ENCODE results near the gene DGKD. TPM values are rescaled to one million over a fixed set of nuclear protein-coding genes. Genes with fewer than 3 reads are reported as not detected.
"Not testable (repeated sequence)": the region's sequence is repeated elsewhere in the genome, so short reads cannot be mapped to it uniquely, and the experiment has no call there.

DGKD gene
- total RNA-seq, 1 donor from 2014 or later, result 18.8 TPM

DNA sequence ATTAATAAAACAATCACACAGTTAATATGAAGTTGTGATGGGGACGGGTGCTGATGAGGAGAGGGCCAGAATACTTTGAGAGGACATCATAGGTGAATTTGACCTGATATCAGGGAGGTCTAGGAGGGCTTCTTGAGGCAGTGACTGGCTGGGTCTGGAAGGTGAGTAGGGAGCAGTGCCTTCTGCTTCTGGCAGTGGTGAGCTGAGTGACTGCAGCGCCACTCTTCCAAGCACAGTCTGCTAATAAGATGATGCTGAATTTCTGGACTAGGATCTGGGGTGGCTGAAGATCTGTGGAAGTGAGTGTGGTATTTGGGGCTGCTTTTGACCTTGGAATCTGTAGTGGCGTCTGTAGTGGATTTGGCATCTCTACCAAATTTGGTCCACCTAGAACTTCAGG lies 5.5 kb downstream of the DGKD start:
- no peak for DNase-seq (ENCODE audit: low spot score)

DNA sequence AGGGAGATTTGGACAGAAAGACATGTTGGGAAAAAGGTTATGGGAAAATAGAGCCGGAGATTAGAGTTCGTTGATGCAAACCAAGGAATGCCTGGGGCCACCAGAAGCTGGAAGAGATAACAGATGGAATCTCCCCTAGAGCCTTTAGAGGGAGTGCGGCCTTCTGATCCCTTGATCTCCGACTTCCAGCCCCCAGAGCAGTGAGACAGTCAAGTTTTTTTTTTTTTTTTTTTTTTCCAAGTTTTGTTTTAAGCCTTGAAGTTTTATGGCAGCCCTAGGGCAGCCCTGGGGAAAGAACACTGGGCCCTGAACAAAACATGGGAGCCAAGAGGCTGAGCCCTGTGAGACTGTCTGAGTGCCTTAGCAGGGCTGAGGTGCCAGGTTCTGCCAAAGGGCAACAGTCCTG lies 6.5 kb downstream of the DGKD start:
- peak; percentile 93 for DNase-seq (ENCODE audit: low spot score)

DNA sequence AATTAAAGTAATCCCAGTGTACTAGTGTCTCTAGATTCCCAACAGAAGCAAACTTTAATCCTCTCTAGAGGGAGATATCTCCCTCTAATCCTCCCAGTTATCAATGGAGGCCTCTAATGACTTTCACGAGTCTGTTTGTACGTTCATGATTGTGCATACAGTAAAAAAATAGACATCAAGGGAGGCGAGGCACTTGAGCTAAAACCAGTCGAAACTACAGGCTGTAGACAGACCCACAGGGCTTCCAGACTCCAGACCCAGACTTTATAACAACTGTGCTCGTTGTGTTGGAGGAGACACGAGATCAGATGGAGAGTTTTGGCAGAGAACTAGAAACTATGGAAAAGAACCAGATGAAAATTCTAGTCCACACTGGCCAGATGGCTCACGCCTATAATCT lies 7.0 kb downstream of the DGKD start:
- DNase-seq (ENCODE audit: low spot score), result peak; percentile 71

DNA sequence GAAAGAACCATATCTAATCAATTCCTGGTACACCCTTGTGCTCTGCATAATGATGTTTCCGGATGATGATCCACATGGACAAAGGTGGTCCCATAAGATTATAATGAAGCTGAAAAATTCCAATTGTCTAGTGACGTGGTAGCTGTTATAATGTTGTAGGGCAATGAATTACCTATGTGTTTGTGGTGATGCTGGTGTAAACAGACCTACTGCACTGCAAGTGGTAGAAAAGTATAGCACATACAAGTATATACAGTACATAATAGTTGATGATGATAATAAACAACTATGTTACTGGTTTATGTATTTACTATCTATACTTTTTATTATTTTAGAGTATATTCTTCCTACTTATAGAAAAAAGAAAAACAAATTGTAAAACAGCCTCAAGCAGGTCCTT lies 8.4 kb downstream of the DGKD start:
- DNase-seq (ENCODE audit: low spot score), result no peak

DNA sequence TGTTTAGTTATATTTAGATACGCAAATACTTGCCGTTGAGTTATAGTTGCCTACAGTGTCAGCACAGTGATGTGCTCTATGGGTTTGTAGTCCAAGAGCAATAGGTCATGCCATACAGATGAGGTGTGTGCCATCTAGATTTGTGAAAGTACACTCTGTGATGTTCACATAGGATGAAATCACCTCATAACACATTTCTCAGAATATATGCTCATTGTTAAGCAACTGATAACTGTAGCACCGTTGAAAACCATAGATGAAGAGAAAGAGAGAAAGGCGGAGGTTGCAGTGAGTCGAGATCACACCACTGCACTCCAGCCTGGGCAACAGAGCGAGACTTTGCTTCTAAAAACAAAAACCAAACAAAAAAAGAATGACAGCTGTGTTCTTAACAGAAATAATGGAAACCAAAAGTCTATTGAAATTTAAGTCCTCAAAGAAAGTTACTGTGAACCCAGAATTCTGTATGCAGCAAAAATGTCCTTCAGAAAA lies 9.5 kb downstream of the DGKD start:
- DNase-seq (ENCODE audit: low spot score), result no peak

DNA sequence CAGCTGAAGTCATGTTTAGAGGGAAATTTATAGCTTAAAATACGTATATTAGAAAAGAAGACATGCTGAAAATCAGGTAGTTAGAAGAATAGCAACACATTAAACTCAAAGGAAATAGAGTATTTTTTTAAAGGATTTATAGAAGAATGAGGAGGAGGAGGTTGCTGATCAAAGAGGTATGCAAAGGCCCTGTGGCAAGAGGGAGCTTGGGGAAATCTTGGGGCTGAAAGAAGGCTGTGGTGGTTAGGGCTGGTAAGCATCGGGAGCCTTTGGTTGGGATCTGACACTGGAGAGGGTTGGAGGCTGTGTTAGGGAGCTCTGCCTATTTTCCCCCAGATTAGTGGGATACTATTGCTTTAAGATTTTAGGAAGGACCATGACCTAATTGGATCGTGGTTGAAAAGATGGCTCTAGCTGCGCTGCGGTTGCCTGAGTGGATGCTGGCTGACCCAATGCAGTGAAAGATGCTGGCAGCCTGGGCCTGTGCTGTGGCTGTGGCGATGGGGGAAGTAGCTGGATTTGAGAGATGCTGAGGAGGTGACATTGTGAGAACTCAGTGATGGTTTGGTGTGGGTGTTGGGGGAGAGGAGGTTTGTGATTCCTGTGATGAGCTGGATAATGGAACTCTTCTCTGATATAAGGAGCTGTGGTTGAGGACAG lies 11.7 kb downstream of the DGKD start:
- no peak for DNase-seq (ENCODE audit: low spot score)

DNA sequence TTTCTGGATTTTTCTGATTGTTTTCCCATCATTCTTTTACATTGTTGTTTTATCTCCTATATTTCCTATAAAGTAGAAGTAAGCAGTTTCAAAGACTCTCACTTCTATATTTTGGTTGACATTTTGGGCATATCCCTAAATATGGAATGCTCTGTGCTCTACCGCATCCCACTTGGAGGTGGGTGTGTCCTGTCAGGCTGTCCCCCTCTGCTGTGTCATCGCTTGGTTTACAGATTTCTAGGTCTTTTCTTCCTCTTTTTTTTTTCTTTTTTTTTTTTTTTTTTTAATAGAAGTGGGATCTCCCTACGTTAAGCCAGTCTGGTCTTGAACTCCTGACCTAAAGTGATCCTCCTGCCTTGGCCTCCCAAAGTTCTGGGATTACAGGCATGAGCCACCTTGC lies 13.3 kb downstream of the DGKD start:
- no peak for DNase-seq (ENCODE audit: low spot score)

DNA sequence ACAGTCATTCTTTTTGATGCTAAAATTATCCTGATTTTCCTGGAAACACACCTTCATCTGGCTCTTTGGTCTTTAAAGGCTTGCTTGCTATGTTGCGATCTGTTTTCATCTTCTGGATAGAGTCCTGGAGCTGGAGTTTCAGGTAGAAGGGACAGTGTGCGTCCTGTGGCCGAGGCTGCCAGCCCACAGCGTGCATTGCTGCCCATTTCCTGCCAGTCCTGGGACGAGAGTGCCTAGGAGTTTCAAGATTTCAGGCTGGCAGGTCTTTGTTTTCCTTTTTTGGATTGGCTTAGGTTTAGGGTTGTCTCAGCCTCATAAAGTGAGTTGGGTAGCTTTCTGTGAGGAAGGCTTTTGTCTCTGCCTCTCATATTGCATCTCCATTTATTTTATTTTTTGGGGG lies 14.5 kb downstream of the DGKD start:
- no peak for DNase-seq (ENCODE audit: low spot score)

DNA sequence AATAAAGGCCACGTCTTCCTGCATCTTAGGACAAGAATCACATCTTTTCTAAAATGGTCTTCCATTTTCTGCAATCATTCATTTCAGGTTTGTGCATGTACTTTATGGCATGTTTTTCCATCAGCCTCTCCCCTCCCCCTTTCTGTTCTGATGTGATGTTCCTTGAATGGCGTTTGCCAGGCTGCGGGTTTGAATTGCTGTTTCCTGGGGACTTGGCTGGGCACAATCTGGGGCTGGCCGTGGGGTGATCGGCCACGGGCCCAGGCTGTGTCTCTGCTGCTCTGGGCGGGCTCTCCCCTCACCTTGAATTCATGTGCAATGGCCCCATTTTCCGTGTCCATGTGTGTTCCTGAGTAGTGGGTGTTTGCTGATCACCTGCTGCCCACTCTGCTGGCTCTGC lies 15.2 kb downstream of the DGKD start:
- no peak for DNase-seq (ENCODE audit: low spot score)

DNA sequence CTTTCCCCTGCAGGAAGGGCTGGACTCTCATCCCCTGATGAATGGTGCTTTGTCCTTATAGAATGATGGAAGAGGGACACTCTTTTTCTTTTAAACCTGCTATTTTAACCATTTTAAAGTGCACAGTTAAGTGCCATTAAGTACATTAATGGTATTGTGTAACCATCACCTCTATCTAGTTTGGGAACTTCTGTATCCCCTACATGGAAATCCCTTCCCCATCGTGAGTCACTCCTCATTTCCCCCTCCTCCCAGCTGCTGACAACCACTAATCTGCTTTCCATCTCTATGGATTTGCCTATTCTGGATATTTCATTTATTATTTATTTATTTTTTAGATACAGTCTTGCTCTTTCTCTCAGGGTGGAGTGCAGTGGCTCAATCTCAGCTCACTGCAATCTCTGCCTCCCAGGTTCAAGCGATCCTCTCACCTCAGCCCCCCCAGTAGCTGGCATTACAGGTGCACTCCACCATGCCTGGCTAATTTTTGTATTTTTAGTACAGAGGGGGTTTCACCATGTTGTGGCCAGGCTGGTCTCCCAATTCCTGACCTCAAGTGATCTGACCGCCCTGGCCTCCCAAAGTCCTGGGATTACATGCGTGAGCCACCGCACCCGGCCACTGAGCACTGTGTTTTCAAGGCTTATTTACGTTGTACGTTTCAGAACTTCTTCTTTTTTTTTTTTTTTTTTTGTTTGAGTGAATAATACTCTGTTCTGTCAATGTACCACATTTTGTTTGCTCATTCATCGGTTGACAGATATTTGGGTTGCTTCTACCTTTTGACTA lies 15.8 kb downstream of the DGKD start:
- DNase-seq (ENCODE audit: low spot score), result no peak

DNA sequence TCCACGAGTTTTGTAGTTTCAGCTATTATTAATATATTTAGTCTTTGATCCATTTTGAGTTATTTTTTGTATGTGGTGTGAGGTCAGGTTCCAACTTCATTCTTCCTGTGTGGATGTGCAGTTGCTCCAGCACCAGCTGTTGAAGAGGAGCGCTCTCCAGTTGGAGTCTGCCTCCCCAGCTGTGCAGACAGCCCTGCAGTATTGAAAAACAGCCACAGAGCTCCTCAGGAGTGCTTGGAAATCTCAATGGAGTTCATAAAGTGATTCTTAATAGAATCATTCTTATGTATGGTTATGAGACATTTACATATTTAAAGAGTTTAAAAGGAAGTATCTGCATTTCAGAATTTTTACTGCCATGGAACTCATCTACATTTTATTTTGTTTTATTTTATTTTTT lies 17.3 kb downstream of the DGKD start:
- no peak for DNase-seq (ENCODE audit: low spot score)

DNA sequence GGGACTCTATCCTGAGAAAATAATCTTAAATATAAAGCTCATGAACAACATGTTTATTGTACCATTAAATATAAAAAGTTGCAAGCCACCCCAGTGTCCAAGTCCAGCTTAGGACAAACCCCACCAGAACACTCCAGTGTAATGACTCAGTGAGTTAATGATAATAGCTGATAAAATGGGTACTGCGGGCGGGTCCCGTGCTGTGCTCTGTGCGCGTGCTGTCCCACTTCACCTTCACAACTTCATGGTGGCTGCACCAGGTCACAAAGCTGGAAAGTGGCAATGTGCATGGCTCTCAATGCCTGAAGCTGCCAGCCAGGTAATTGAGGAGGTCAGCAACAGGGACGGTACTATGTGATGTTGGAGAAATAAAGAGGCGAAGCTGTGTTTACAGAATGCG lies 18.6 kb downstream of the DGKD start:
- DNase-seq (ENCODE audit: low spot score), result no peak

DNA sequence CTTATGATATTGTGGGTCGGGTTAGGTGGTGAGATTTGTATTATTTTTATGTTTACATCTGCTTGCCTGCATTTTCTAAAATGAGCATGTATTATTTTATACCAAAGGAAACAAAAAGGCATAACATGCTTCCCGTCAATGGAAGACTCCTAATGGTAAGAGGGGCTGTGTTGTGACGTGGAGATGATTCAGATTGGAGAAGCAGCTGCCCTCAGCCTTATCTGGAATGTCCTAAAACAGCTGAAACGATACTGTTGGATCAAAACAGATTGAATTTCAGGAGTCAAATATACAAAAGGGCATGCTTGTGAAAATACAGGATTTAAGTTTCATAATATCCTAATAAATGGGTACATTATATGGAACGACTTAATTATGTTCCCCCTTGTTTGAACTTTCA lies 19.0 kb downstream of the DGKD start:
- DNase-seq (ENCODE audit: low spot score), result no peak

DNA sequence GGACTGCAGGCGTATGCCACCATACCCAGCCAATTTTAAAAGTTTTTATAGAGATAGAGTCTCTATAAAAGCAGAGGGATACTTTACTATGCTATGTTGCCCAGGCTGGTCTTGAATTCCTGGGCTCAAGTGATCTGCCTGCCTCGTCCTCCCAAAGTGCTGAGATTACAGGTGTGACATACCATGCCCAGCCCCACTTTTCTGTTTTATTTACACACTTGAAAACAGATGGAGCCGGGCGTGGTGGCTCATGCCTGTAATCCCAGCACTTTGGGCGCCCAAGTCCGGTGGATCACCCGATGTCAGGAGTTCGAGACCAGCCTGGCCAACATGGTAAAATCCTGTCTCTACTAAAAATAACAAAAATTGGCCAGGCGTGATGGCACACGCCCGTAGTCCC lies 20.5 kb downstream of the DGKD start:
- DNase-seq (ENCODE audit: low spot score), result not testable (repeated sequence)

DNA sequence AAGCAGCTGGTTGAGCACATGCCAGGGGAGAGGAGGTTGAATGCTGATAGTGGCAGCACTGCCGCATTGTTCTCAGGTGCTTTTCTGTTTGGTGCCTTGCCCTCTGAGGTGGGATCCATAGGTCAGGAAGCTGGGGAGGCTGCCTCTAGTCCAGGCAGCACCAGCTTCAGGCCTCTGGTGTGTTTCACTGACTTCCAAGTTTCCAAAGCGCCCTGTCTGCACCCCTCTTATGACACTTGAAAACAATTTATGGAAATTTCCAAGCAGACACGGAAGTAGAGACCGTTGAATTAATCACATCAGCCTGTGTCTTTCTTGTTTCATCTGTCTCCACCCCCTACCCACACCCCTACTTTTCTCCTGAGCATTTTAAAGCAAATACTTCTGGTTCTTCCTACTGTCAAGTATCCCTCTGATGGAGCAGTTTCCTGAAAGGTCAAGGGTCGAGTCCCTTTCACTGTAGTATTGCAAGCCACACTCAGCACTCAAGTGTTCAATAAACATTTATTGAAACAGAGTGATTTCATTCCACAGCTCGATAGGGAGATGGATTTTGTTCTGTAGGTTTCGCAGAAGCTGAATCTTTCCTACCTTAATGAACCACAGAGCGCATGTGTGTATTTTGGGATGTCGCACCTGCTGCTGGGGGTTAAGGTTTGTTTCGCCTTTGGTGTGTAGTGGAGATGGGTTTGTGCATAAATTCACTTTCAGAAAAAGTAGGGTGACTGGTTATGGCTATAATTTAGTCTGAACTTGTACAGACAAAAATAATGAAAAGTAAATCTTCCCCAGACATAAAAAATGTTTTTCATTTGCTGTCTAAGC lies 21.4 kb downstream of the DGKD start:
- no peak for DNase-seq (ENCODE audit: low spot score)

DNA sequence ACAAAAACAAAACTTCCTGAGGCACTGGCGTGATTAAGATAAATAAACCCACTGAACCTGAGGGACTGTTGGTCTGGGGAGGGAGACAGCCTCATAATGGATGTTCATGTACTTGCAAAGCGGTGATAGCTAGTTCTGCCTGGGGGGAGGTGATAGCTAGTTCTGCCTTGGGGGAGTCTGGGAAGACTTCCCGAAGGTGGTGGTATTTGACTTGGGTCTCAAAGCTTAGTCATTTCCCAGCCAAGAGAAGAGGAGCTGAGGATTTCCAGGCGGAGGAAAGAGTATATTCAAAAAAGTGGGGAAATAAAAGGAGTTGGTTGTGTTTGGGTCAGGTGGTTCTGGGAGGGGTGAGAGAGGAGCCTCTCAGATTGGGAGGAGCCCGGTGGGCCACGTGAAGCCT lies 24.7 kb downstream of the DGKD start:
- no peak for DNase-seq (ENCODE audit: low spot score)

DNA sequence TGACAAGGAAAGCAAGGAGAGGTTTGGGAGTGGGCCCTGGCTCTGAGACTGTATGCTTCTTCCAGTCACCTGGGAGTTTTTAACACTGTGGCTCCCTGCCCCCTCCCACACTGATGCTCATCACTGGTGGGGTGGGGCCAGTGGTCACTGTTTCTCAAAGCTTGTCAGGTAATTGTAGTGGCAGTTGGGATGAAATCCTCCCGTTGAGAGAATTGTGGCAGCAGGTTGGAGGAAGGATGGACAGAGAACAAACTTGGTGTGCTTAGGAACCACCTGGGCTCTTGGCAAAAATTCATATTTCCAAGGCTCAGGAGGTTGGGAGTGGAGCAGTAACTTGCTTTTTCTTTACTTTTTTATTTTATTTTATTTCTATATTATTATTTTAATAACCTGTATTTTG lies 25.1 kb downstream of the DGKD start:
- DNase-seq (ENCODE audit: low spot score), result no peak

DNA sequence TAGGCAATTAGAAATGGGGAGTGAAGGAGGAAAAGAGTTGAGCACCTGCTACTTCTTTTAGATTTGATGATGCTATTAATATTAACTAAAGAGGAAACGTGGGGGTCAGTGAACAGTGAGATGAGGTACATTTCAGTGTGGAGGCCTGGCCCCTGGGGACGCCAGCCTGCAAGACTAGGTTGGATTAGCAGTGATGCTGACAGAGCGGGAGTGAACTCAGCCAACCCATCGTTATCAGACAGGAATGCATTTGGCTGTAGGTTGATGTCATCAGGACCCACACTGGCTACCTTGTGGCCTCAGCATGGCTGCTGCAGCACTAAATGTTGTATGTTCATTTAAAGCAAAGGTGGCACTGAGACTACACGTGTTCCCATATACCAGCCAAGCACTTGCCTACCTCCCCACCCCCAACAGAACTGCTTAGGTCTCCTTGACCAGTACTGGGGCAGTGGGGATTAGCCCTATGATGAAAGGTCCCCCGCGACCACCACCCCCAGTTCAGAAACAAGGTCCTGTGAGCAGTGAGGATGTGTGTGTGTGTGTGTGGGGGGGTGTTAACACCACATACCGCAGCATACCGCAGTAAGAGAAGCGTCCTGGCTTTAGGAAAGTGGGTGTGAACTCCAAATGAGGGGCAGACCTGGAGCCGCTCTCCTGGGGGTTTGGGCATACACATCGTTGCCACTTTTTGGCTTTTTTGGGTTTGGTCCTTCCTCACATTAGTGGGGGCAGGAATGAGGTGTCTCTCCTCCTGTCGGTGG lies 26.0 kb downstream of the DGKD start:
- DNase-seq (ENCODE audit: low spot score), result no peak

DNA sequence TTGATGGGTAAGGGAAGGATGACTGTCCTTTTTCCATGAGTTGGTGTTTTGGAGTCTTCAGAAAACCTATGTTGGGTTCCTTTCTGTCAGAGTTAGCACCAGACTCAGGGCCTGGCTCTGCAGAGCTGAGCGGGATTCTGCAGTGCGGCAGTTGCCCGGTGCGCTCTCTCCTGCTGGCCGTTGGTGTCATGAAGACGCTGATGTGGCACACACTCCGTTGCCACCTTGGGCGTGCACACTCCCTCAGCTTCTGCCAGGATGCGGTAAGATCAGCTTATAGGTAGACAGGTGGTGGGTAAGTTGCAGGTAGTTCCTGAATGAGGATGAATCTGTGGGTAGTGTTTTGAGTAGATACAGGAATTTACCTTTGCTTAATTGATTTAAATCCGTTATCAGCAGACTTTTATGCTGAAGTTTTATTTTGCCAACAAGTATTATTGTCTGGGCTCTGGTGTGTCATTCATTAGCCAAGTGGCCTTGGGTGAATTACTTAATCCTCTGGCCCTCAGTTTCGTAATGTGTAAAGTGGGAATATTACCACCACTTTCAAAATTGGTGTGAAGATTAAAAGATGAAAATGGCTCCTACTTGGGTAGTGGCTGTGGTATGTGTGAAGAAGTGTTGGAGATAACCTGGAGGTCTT lies 26.8 kb downstream of the DGKD start:
- no peak for DNase-seq (ENCODE audit: low spot score)

DNA sequence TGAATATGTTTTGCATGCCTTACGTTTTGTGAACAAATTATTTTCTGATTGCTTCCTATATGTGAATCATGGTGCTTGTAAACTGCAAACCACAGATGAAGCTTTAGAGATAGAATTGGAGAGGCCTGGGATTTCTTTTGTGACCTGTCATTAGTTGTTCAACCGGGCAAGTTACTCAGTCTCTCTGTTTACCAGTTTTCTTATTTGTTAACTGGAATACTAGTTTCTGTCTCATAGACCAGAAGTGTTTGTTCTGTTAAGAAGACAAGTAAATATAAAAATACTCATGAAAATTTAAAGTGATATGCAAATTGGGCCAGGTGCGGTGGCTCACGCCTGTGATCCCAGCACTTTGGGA lies 27.3 kb downstream of the DGKD start:
- DNase-seq (ENCODE audit: low spot score), result no peak

DNA sequence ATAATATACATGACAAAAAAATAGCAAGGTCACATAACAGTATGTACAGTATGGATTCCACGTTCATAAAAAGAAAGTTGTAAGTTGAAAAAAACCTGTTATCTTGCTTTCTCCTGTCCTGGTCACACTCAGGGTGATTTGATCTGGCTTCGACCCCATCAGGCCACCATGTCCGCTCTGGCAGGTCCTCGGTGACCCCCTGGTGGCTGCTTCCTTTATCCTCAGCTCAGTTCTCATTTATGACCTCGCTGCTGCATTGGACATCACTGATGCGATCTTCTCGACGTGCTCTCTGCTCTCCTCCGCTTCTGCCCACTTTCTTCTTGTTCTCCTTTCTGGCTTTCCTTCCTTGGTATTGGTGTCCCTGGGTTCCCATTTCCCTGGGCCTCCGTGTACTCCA lies 29.7 kb downstream of the DGKD start:
- no peak for DNase-seq (ENCODE audit: low spot score)
